Activated CD4-positive, alpha-beta T cell treated with anti-CD3 and anti-CD28 coated beads, Interleukin-2, Interleukin-6, amounts not matched to agents 100 ng/mL and 50 ng/mL, durations not matched to agents 16 hours and 8 hours (primary cell): ENCODE results near the gene PPIF.

Experiments used
- DNase-seq: peaks from one replicate; pipeline ENCODE4 v3.0.0-alpha.2; 2020

The PPIF gene

GRCh38 chr10:79347226-79347893 is at the start of gene PPIF:
Gene PPIF (plus strand): TSS chr10:79347469. CDS start chr10:79347549, 80 bp downstream.
- peak; percentile 98 for DNase-seq

- peak; percentile 64 for DNase-seq
Observed at GRCh38 chr10:79298403-79299244, 48.6 kb upstream of the PPIF start.

- DNase-seq, result no peak
Observed at GRCh38 chr10:79299397-79300241, 47.6 kb upstream of the PPIF start.

DNA sequence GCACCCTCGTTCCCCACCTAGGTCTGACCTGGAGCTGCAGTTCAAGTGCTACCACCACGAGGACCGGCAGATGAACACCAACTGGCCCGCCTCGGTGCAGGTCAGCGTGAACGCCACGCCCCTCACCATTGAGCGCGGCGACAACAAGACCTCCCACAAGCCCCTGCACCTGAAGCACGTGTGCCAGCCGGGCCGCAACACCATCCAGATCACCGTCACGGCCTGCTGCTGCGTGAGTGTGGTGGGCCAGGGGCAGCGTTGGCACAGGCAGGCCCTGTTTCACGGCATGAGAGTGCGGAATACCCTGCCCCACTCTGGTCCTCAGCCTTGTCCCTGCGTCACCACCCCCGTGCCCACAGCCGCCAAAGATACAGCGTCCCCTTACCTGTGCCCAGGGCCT is 46.6 kb upstream of the PPIF start:
- DNase-seq, result no peak

DNA sequence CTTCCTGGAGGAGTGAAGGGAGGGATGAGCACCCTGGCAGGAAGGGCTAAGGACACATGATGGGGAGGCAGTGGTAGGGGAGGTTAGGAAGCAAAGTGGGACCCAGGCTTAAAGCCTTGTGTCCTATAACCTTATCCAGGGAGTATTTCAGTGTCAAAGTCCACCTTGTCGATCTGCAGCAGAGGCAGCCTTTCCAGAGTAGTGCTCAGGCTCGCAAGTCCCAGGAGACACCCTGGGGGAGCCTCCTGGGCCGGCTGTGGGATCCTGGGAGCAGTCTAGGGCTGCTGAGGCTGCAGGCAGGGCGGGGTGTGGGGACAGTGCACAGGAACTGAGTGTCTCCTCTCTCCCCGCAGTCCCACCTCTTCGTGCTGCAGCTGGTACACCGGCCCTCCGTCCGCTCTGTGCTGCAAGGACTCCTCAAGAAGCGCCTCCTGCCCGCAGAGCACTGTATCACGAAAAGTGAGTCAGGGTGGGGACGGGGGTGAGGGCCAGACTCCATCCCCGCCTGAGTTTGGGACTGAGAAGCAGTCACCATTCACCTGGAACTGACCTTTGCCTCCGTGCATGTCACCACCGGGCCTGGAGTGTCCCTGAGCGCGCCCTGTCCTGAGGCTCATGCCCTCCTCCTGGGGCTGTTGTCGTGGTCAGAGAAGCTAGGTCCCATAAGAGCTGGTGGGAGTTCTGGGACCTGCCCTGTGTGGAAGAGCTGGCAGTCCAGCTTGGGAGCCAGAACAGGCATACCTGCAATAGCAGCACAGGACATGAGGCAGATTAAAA is 45.3 kb upstream of the PPIF start:
- no peak for DNase-seq

DNA sequence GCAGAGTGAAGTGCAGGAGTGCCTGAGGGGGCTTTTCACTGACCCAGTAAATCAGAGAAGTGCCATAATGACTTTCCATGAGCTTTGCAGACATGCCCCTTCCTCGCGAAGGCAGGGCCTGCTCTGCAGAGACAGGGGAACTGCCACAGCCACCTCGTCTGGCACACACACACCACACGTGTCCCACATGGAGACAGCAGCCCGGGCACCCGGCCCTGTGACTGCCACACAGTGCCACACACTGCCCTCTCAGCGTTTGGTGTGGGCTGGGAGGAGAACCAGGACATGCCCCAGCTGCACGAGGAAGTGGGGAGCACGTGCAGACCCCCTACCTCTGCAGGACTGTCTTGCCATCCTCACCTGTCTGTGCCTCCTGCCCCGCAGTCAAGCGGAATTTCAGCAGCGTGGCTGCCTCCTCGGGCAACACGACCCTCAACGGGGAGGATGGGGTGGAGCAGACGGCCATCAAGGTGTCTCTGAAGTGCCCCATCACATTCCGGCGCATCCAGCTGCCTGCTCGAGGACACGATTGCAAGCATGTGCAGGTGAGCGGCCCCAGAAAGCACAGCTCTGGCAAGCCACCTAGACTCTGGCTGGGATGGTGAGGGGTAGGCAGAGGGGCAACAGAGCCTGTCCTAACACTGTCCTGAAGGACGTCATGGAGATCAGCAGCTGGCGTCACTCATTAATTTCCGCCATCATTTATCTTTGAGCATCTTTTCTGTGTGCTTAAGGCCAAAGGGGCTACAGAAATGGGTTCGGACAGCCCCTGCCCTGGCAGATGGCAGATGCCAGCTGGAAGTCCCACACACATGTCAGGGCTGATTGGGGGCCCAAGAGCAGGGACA is 43.4 kb upstream of the PPIF start:
- no peak for DNase-seq

DNA sequence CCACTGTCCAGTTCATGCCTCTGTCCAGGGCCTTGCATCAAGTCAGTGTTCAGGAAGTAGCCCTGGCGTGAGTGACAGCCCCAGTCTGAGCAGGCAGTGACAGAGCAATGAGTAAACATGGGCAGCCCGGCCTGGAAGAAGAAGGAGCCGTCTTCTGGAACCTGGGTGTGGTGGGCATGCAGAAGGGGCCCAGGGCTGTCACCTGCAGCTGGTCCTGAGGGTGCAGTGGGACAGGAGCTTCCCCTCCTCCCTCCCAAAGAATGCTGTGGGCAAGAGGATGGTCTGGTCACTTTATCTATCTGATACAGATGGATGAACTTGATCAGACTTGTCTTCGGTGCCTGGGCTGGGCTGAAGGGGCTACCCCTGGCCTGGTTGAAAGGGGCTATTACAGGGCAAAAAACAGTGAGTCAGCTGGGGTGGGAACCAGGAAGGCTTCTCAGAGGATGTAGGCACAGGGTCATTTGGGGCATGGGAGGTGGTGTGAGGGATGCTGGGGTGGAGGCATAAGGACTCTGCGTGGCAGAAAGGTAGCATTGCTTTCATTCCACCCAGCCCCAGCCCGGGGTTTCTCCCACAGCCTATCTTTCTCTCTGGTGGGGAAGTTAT is 42.7 kb upstream of the PPIF start:
- no peak for DNase-seq

- no peak for DNase-seq
Observed at GRCh38 chr10:79305515-79305914, 41.8 kb upstream of the PPIF start.

GRCh38 chr10:79305988-79306387 is 41.3 kb upstream of the PPIF start:
- no peak for DNase-seq

DNA sequence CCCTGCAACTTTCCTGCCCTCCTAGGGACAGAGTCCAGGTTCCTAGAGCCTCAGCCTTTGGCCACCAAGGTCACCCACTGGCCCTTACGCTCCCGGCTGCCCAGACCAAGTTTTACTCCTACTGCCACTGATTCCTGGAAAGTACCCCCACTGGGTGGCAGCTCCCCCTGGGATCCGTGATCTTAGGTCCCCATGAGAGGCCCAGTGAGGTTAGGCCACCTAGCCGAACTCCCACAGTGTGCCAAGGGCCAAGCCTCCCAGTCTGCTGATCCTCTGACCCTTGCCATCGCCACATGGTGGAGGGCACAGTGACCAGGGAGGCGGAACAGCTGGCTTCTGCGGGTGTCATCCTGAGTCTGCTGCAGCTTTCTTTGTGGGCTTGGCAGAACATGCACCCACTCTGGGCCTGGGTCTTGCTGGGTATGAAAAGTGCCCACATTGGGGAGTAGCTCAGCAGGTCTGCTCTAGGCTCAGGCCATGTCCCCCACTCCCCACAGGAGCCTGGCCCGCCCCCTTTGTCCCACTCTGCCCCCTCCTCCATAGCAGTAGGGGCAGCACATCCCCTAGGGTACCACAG is 40.5 kb upstream of the PPIF start:
- no peak for DNase-seq

DNA sequence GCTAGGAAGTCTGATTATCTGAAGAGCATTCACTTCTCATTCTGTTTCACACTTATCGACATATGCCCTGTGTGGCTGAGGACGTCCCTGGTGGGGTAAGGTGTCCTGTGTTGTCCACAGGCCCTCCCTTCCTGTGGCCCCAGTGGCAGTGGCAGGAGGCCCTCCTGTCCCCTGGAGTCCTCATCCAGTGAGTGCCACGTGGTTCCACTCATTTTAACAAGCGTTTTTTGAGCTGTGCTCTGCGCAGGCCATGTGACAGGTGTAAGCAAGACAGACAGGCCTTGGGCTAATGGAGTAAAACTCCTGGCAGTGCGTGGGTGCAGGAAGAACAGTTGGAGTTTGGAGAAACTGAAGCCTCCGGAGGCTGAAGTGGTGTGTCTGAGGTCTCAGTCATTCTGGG is 39.3 kb upstream of the PPIF start:
- DNase-seq, result no peak

GRCh38 chr10:79308969-79309665 is 38.2 kb upstream of the PPIF start:
- DNase-seq, result no peak

GRCh38 chr10:79310200-79310865 is 36.9 kb upstream of the PPIF start:
- no peak for DNase-seq

DNA sequence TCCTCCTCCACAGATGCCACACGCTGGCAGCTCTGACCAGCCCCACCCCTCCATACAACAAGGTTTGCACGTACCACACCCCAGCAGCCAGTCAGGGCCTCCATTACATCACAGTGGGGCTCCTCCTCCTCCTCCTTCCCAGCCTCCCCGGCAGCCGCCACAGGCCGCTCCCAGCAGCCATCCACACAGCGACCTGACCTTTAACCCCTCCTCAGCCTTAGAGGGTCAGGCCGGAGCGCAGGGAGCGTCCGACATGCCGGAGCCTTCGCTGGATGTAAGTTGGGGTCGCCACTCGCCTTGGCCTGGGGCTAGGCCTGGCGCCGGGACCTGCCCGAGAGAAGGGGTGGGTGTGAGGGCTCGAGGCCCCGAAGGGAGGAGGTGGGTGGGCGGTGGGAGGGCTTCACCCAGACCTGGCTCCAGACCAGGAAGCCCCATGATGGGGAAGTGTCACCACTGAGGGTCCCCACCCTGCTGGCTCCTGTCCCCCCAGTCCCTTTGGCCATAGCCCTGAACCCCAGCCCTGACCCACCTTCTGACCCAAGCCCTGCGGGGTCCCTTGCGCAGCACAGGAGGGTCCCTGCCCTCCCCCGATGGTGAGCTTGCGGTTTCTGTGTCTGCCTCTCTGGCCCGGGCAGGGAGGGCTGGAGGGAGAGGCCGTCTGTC is 36.2 kb upstream of the PPIF start:
- no peak for DNase-seq

- DNase-seq, result no peak
Observed at GRCh38 chr10:79311581-79312407, 35.5 kb upstream of the PPIF start.

DNA sequence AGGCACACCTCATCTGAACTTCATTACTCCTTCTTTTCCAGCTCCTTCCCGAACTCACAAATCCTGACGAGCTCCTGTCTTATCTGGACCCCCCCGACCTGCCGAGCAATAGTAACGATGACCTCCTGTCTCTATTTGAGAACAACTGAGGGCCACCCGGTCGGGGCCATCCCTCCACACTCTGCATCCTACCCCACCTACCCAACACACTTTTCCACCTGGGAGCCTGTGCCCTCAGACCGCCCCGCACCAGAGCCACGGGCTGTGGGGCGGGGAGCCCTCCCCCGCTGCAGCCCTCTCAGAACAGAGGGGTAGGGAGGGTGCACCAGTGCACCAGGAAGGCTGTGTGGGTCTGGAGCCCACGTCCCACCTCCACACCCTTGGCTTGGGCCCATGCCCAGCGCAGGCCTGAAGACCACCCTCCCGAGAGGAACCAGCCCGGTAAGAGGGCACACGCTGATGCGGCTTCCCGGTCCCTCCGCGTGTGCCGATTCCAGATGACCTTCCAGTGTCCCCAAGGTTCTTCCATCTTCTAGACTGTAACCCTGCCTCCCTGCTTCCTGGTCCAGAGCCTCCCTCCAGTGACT is 34.6 kb upstream of the PPIF start:
- DNase-seq, result no peak

DNA sequence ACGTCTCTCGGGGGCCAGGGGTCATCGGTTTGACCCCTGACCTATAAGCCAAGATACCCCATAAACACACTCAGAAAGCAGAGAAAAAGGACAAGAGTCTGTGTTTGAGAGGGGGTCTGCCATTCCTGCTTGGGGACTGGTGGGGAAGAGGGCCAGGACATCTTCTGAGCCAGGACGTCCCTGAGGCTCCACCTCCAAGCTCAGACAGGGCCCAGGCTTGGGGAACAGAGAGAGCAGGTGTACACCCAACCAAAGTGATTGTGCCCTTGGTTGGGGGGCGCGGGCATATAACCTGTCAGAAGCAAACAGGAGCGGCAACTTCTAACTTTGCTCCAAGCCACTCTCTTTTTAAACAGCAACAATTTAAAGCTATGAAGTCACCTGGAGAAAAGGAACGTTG is 33.9 kb upstream of the PPIF start:
- DNase-seq, result no peak
